Keratinocyte (primary cell): Measurements from ENCODE around the gene DHX34. TPM values are rescaled to one million over a fixed set of nuclear protein-coding genes. Genes with fewer than 3 reads are reported as not detected.
"Not testable (repeated sequence)": the region's sequence is repeated elsewhere in the genome, so short reads cannot be mapped to it uniquely, and the experiment has no call there.

Source experiments
- DNase-seq: peaks from one replicate; pipeline ENCODE4 v3.0.0-alpha.2; 2011; ENCODE audit warnings: low read depth, missing footprints, low spot score
- FAIRE-seq: peaks from 2 replicates; lab custom pipeline; 2011; peaks lifted over from hg19 to GRCh38; lab: Jason Lieb, UNC
- H2AFZ ChIP-seq: 2 replicates; pipeline ENCODE4 v1.6.0; 2012; ENCODE audit warnings: low read length, control low read depth, inconsistent platforms; ENCODE audit not compliant: control insufficient read depth
- H3K27ac ChIP-seq: 2 replicates; pipeline ENCODE4 v1.5.1; 2011; ENCODE audit warnings: low read length; ENCODE audit not compliant: control insufficient read depth, insufficient read depth
- H3K27me3 ChIP-seq: 3 replicates; pipeline ENCODE4 v1.6.0; 2011; ENCODE audit warnings: low read length; ENCODE audit not compliant: control insufficient read depth, insufficient read depth; ENCODE audit errors: extremely low read depth
- H3K36me3 ChIP-seq, 2 experiments: 2 replicates in 1 of 2; 3 replicates in 1 of 2; pipeline ENCODE4 v1.5.1; 2011; ENCODE audit warnings: low read length in 2 of 2, mild to moderate bottlenecking in 1 of 2; ENCODE audit not compliant: control insufficient read depth in 2 of 2, insufficient read depth in 2 of 2; ENCODE audit errors: extremely low read depth in 1 of 2
- H3K4me1 ChIP-seq: 3 replicates; pipeline ENCODE4 v1.5.1; 2011; ENCODE audit warnings: low read length; ENCODE audit not compliant: control insufficient read depth, insufficient read depth; ENCODE audit errors: extremely low read depth
- H3K4me2 ChIP-seq: 3 replicates; pipeline ENCODE4 v1.6.0; 2011; ENCODE audit warnings: low read depth, low read length; ENCODE audit not compliant: control insufficient read depth, insufficient read depth; ENCODE audit errors: extremely low read depth
- H3K4me3 ChIP-seq, 3 experiments: fragments of 200-600 bp in 1 of 3; sonication (generic) in 1 of 3; 2 replicates in 2 of 3; 3 replicates in 1 of 3; pipeline ENCODE4 v1.5.1; 2011 to 2016; ENCODE audit warnings: low read length in 3 of 3, mild to moderate bottlenecking in 3 of 3, control low read depth in 2 of 3, inconsistent platforms in 1 of 3, low read depth in 1 of 3, mixed read lengths in 1 of 3, mixed run types in 1 of 3, moderate library complexity in 1 of 3; ENCODE audit not compliant: control insufficient read depth in 2 of 3, insufficient read depth in 2 of 3; ENCODE audit errors: extremely low read depth in 1 of 3
- H3K79me2 ChIP-seq: 2 replicates; pipeline ENCODE4 v1.6.0; 2012; ENCODE audit warnings: low read length; ENCODE audit not compliant: control insufficient read depth, insufficient read depth
- H3K9ac ChIP-seq: 3 replicates; pipeline ENCODE4 v1.6.0; 2011; ENCODE audit warnings: low read length; ENCODE audit not compliant: control insufficient read depth, insufficient read depth; ENCODE audit errors: extremely low read depth
- H3K9me1 ChIP-seq: 3 replicates; pipeline ENCODE4 v1.6.0; 2011; ENCODE audit warnings: low read length; ENCODE audit not compliant: control insufficient read depth, insufficient read depth; ENCODE audit errors: extremely low read depth
- H3K9me3 ChIP-seq: 2 replicates; pipeline ENCODE4 v1.5.1; 2012; ENCODE audit warnings: low read depth, low read length; ENCODE audit not compliant: control insufficient read depth
- H4K20me1 ChIP-seq: 3 replicates; pipeline ENCODE4 v1.6.0; 2011; ENCODE audit warnings: low read length; ENCODE audit not compliant: control insufficient read depth, insufficient read depth; ENCODE audit errors: extremely low read depth
- EZH2 ChIP-seq: IDR thresholded peaks from one replicate; pipeline ENCODE4 v1.6.1; 2012; ENCODE audit warnings: inconsistent platforms, mild to moderate bottlenecking, low read length, moderate library complexity
- dilution Hi-C: fragments of 300-500 bp; cut with MboI; formaldehyde crosslinking; loops from one replicate; pipeline ENCODE4 v1.7.0; 2020; ENCODE audit warnings: low sequenced_read_pairs; ENCODE audit not compliant: extremely low pct_ligation_motif_present
- polyA plus RNA-seq, 5 experiments: library from polyadenylated mRNA; depleted of rRNA in 3 of 5; stranded (reverse) in 3 of 5; stranded (forward) in 1 of 5; unstranded in 1 of 5; fragments of >200 nt; gene quantifications; 1 replicate in 1 of 5; 2 replicates in 3 of 5; 3 replicates in 1 of 5; pipeline versions ENCODE4 v1.2.1 to v1.2.3, GENCODE V29; 2011 to 2012; ENCODE audit warnings: missing spikeins in 2 of 5, low read depth in 1 of 5, low replicate concordance in 1 of 5
- TF ChIP-seq, protein P1 (sequence below), 3 experiments: IDR thresholded peaks in 1 of 3; conservative IDR thresholded peaks in 1 of 3; optimal IDR thresholded peaks in 1 of 3; 2 replicates in 2 of 3; 3 replicates in 1 of 3; pipeline versions ENCODE3 to v1.5.1; 2011; ENCODE audit warnings: low read length in 3 of 3, mild to moderate bottlenecking in 3 of 3, moderate library complexity in 2 of 3, control low read depth in 1 of 3, inconsistent platforms in 1 of 3; ENCODE audit not compliant: insufficient read depth in 2 of 3; ENCODE audit errors: extremely low read depth in 1 of 3

The DHX34 gene
- polyA plus RNA-seq, 1 donor (not counting 4 experiments of a cell fraction or from before 2014, with no cell fraction given) = 6.4 TPM

DNA sequence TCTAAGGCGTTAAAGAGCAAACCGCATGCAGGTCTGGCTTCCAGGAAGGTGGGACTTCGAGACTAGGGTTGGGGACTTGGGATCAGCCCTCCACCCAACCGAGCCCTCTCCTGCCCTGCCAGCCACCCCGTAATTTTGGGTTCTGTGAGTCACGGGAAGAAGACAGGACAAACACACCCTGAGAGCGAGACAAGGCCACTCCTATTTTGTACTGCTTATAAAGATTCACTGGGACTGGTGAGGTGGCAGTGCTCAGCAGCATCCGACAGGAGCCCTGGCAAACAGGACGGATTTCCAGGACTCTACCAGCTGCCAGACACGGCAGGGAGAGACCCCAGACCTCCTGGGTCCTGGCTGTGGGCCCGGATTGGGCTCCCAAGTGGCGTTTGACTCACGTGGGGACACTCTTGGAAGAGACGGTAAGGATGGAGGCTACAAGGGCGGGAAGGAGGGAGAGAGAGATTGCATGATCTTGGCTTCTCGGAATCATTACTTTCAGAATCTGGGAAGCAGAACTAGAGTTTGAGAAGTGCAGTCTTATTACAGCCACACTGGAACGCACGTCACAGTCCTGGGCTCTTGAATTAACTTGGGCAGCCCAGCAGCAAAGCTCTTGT lies 17.1 kb upstream of the DHX34 start, which contains the start of gene C5AR2:
TSS of gene C5AR2 (plus strand) at position 245 of the 617 bp plus-strand sequence. CDS start 8,625 bp downstream, outside the sequence.
- Histone ChIP-seq H3K9me3 (no peaks in the 10 kb centered on the region), H3K4me3 (no peak within 1 kb of the TSS), H3K79me2 (no peaks in the 10 kb centered on the region), H3K9me1 (no peaks in the 10 kb centered on the region), H4K20me1 (no peaks in the 10 kb centered on the region), H3K27ac (no peak within 1 kb of the TSS), H3K36me3 (no peaks in the 10 kb centered on the region), H3K4me1 (no peaks in the 10 kb centered on the region), H3K4me2 (no peak within 1 kb of the TSS), H3K9ac (no peak within 1 kb of the TSS), H3K27me3 (no peaks in the 10 kb centered on the region), H2AFZ (no peak within 1 kb of the TSS)
- dilution Hi-C loops = no loop called here
- TF ChIP-seq EZH2 = no peak
- TF ChIP-seq, protein P1, sequence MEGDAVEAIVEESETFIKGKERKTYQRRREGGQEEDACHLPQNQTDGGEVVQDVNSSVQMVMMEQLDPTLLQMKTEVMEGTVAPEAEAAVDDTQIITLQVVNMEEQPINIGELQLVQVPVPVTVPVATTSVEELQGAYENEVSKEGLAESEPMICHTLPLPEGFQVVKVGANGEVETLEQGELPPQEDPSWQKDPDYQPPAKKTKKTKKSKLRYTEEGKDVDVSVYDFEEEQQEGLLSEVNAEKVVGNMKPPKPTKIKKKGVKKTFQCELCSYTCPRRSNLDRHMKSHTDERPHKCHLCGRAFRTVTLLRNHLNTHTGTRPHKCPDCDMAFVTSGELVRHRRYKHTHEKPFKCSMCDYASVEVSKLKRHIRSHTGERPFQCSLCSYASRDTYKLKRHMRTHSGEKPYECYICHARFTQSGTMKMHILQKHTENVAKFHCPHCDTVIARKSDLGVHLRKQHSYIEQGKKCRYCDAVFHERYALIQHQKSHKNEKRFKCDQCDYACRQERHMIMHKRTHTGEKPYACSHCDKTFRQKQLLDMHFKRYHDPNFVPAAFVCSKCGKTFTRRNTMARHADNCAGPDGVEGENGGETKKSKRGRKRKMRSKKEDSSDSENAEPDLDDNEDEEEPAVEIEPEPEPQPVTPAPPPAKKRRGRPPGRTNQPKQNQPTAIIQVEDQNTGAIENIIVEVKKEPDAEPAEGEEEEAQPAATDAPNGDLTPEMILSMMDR (optimal IDR thresholded peaks at IDR 0.05 in 1 of 3, IDR thresholded peaks at IDR 0.05 in 1 of 3, conservative IDR thresholded peaks at IDR 0.05 in 1 of 3; ENCODE audit: extremely low read depth in 1 of 3, insufficient read depth in 2 of 3, low read length in 3 of 3) = no peak
- FAIRE-seq (no peak), DNase-seq (no peak)

DNA sequence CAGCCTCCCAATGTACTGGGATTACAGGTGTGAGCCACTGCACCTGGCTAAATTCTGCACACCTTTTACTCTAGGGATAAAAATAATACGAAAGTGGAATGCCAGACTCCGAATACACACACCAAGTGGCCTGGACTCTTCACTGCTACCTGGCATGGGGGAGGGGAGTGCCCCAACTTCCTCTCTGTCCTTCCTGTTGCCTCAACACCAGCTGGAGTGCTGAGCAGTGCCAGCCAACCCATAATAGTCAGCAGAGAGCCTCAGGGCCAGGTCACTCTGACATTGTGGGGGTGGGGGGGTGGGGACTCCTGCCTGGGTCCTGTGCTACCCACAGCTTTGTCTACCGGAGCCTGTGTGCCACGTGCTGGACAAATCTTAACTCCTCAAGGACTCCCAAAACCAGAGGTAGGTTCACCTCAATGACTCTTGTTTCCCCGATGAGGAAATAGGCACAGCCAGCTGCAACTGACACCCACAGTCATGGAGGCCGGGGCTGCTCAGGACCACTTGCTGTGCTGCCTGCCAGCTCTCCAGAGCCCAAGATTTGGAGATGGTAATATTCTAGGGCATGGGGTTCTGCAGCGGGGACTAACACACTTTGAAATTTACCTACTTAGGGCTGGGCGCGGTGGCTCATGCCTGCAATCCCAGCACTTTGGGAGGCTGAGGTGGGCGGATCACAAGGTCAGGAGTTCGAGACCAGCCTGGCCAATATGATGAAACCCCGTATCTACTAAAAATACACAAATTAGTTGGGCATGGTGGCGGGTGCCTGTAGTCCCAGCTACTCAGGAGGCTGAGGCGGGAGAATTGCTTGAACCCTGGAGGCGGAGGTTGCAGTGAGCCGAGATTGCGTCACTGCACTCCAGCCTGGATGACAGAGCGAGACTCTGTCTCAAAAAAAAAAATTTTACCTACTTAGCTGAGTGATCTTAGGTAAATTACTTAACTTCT lies 12.1 kb upstream of the DHX34 start:
- H3K27me3 ChIP-seq, H3K4me1 ChIP-seq, H3K9ac ChIP-seq, DNase-seq, H3K36me3 ChIP-seq, H3K4me2 ChIP-seq, H3K79me2 ChIP-seq, H4K20me1 ChIP-seq, H3K4me3 ChIP-seq, H3K9me3 ChIP-seq, FAIRE-seq, H2AFZ ChIP-seq, H3K9me1 ChIP-seq, H3K27ac ChIP-seq, dilution Hi-C loops: not testable (repeated sequence)
